Measurements from ENCODE around the gene ACP4. TPM values are rescaled to one million over a fixed set of nuclear protein-coding genes. Genes with fewer than 3 reads are reported as not detected.
"Not testable (repeated sequence)": the region's sequence is repeated elsewhere in the genome, so short reads cannot be mapped to it uniquely, and the experiment has no call there.

ACP4 gene
- total RNA-seq, 1 donor from 2014 or later, result not detected

DNA sequence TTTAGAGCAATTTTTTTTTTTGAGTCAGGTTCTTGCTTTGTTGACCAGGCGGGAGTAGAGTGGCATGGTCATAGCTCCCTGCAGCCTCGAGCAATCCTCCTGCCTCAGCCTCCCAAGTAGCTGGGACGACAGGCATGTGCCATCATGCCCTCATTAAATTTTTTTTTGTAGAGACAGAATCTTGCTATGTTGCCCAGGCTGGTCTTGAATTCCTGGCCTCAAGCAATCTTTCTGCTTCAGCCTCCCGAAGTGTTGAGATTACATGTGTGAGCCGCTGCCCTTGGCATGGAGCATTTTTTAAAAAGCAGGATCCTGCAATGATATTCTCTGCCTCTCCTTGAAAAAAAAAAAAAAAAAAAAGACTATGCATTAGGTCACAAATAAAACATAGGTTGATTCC lies 14.1 kb upstream of the ACP4 start:
- no peak for DNase-seq (ENCODE audit: low spot score)

DNA sequence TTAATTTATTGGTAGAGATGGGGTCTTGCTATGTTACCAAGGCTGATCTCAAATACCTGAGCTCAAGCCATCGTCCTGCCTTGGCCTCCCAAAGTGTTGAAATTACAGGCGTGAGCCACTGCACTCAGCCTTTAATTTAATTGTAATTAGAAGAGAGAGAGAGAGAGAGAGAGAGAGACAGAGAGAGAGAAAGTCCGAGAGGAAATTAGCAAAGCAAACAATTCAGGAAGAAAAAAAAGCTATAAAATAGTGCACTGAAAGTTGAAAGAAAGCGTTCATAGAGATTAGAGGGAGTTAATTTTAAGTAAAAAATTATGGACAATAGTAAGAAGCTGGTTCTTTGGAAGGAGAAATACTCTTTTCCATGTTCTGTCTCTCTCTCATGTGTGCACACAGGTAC lies 13.0 kb upstream of the ACP4 start:
- no peak for DNase-seq (ENCODE audit: low spot score)

DNA sequence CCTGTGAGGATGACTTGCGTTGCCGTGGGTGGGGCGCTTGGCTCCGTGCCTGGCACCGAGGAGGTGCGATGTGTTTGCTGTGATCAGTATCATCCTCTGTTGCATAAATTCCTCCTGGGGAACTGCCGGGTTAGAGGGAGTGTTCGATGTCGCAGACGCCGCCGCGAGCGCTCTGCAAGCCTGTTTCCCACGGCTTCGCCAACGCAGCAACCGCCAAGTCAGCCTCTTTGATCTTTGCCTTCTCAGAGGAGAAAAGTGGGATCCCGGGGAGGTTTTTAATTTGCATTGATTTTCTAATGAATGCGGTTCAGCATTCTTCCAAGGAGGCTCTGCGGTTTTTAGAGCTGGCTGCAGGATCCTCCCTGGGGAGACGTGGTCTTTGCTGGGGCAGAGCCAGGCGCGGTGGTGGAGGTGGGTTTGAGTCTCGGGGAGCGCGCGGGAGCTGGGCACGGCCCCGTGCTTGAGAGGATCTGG lies 12.3 kb upstream of the ACP4 start:
- DNase-seq (ENCODE audit: low spot score), result no peak

DNA sequence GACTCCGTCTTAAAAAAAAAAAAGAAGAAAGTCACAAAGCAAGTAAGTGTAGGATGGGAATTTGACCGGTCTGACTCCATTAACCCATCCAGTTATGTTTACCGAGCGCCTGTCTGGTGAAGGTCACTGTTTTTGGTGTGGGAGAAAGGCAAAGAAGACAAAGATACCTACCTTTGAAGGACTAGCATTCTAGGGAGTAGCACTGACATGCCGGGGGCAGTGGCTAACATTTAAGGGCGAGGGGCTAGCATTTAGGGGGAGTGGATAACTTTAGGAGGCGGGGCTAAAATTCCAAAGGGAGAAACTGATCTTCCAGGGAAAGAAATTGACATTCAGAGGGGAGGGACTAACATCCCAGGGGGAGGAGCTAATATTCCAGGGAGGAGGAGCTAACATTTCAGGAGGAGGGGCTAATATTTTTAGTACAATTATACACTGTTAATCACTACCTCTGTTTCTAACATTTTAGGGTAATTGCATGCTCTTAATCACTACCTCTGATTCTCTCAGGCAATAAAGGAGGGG lies 11.2 kb upstream of the ACP4 start:
- DNase-seq (ENCODE audit: low spot score), result no peak

DNA sequence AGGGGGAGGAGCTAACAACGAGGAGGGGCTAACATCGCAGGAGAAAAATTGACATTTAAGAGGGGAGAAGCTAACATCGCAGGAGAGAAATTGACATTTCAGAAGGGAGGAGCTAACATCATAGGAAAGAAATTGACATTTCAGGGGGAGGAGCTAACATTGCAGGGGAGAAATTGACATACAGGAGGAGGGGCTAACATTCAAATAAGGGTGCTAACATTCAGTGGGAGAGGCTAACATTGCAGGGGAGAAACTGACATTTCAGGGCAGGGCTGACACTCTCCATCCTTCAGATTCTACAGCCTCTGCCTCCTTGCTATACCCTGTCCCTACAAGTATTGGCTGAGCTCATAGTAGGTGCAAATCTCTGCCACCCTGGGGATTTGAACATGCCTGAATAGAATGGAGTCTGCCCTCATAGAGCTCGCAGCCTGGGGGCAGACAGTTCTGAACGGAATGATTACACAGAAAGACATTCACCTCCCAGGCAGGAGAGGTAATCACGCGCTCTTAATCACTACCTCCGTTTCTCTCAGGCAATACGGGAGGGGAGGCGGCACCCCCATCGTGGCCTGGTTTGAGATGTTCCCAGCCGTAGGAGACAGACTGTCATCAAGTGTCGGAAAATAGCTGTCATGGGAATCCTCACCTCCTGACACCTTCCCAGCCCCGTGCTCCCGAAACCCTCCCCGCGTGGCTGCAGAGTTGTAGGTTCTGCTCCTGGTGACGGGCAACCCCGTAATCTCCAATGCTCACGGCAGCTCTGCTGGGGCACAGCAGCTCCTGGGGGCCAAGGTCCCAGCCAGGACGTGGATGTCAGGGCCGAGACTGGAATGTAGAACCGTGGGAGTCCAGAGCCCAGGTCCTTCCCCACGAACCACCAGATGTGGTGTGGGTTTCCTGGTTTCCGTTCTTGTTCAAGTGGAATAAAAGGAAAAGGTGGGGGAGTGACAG lies 10.4 kb upstream of the ACP4 start:
- no peak for DNase-seq (ENCODE audit: low spot score)

DNA sequence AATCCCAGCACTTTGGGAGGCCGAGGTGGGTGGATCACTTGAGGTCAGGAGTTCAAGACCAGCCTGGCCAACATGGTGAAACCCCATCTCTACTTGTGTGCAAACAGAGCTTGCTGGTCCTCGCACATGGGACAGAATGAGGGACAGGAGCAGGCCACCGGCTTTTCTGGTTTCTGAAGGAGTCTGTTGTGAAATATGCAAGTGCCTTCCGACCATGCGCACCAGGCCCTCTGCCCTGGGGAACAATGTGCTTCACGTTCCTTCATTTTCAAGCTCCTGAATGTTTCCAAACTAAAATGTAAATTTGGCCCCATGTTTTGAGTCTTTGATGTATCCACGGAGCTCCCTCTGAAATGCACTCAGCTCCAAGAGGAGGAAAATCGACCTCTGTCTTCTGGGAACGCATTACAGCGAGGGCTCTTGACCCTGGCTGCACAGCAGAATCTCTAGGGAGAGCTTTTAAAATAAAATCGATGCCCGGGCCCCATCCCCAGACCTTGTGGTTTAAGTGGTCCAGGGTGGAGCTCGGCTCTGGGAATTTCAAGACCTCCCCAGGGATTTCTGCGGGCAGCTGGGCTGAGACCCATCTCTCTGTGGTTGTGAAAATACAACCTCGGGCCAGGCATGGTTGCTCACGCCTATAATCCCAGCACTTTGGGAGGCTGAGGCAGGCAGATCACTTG lies 9.3 kb upstream of the ACP4 start:
- no peak for DNase-seq (ENCODE audit: low spot score)

DNA sequence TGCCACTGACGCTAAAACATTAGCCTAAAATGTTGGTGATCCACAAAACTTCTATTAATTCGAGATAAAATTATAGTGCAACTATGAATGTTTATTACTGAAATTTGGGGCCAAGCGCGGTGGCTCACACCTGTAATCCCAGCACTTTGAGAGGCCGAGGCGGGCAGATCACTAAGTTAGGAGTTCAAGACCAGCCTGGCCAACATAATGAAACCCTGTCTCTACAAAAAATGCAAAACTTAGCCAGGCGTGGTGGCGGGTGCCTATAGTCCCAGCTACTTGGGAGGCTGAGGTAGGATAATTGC lies 6.4 kb upstream of the ACP4 start:
- not testable (repeated sequence) for DNase-seq (ENCODE audit: low spot score)

DNA sequence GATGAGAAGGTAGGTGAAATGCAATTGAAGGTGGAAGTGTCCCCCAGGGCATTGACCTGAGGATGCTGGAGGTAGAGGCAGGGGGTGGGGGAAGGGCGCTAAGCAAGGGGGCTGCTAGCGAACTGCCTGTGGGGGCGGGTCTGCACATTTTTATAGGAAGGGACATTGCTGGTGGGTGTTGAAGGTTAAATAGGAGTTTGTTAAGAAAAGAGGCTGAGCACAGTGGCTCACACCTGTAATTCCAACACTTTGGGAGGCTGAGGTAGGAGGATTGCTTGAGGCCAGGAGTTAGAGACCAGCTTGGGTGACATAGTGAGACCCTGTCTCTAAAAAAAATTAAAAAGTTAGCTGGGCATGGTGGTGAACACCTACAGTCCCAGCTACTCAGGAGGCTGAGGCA lies 5.5 kb upstream of the ACP4 start:
- DNase-seq (ENCODE audit: low spot score), result no peak

DNA sequence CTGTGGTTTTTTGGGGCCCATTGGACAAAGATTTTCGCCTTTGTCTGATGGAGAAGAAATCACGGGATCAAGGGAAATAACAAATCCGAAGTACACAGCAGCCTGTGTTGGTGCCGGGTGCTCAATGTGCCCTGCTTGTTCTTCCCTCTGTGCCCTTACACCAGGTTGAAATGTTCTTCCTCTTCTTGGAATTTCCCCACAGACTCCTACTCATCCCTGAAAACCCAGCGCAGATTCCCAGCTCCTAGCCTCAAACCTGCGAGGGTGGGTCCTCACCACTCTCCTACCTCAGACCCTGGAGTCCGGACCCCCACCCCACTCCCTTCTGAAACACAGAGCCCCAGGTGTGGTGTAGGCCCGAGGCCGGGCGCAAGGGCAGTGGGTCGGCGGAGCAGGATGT lies 4.9 kb upstream of the ACP4 start:
- DNase-seq (ENCODE audit: low spot score), result no peak

DNA sequence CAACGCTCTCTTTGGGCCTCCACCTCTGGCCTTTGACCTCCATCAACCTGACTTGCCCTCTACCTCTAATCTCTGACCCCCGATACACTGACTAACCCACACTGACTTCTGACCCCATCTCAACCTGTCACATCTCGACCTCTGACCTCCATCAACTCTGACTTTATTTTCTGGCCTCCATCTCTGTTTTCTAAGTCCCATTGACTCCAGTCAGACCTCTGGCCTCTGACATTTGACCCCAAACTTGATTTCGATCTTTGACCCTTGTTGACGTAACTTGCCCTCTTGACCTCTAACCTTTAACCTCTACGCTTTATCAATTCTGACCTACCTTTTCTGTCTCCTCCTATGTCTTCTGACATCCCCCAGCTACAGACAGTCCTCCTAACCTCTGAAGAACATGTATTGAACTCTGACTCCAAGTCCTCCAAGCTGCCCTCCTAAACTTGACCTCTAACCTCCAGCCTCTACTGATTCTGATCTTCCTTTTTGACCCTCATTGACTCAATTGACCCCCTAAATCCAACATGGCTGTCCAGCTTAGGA lies 780 bp downstream of the ACP4 start:
- no peak for DNase-seq (ENCODE audit: low spot score)

DNA sequence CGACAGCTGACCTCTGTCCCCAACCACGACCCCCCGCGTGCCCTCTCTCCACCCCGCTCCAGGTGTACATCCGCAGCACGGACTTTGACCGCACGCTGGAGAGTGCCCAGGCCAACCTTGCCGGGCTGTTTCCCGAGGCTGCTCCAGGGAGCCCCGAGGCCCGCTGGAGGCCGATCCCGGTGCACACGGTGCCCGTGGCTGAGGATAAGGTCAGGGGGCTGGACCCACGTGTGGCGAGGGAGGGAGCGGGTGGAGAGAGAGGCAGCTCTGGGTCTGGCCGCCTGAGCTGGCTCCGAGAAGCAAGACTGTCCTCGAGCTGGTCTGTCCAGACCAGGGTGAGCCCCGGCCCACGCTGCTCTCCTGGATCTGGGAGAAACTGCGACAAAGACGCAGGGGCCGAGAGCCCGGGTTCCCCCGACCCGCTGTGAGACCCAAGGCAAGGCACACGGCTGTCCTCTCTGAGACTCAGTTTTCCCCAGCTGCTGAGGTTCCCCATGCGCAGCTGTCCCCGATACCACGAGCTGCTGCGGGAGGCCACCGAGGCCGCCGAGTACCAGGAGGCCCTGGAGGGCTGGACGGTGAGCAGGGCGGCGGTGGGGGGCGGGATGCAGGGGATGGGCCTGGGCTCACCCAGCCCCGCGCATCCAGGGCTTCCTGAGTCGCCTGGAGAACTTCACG lies 1.5 kb downstream of the ACP4 start:
- no peak for DNase-seq (ENCODE audit: low spot score)

DNA sequence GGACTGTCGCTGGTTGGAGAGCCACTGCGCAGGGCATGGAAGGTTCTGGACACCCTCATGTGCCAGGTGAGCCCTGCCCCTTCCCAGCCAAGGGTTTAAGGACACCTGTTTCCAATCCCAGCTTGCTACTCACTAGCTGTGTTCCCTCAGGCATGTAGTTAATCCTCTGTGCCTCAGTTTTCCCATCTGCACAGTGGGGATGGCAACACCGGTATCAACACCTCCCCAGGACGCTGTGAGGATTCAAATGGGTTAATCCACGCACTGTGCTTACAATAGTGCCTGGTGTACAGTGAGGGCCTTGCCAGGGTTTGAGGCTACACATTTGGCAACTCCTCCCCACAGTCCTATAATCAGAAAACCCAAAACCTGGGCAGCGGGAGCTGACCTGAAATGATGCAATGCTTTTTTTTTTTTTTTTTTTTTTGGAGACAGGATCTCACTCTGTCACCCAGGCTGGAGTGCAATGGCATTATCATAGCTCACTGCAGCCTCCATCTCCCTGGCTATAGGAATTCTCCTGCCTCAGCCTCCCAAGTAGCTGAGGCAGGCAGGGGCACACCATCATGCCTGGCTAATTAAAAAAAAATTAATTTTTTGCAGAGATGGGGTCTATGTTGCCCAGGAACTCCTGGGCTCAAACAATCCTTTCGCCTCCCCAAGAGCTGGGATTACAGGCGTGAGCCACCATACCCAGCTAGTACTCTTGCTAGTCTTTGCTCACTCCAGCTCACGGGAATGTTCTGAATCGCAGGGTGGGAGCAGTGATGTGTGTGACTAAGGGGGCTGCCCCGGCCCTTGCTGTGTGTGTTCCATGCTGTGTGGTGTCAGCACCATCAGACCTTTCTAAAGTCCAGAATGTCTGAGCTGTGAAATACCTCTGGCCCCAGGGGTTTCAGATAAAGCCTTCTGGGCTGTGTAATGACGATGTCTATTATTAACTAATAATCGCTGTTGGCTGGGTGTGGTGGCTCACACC lies 2.3 kb downstream of the ACP4 start:
- DNase-seq (ENCODE audit: low spot score), result no peak

DNA sequence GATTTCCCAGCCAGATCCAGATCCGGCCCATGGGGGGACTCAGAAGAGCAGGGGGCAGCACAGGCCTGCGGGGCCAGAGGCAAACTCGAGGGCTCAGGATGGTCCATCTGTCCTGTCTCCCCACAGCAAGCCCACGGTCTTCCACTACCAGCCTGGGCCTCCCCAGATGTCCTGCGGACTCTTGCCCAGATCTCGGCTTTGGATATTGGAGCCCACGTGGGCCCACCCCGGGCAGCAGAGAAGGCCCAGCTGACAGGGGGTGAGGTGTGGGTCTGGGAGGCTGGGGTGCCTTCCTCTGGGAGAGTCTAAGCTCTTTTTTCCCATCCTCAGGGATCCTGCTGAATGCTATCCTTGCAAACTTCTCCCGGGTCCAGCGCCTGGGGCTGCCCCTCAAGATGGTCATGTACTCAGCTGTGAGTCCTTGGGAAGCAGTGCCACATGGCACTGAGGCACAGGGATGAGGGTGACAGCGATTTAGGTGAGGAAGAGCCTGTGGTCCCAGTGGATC lies 3.4 kb downstream of the ACP4 start:
- no peak for DNase-seq (ENCODE audit: low spot score)

DNA sequence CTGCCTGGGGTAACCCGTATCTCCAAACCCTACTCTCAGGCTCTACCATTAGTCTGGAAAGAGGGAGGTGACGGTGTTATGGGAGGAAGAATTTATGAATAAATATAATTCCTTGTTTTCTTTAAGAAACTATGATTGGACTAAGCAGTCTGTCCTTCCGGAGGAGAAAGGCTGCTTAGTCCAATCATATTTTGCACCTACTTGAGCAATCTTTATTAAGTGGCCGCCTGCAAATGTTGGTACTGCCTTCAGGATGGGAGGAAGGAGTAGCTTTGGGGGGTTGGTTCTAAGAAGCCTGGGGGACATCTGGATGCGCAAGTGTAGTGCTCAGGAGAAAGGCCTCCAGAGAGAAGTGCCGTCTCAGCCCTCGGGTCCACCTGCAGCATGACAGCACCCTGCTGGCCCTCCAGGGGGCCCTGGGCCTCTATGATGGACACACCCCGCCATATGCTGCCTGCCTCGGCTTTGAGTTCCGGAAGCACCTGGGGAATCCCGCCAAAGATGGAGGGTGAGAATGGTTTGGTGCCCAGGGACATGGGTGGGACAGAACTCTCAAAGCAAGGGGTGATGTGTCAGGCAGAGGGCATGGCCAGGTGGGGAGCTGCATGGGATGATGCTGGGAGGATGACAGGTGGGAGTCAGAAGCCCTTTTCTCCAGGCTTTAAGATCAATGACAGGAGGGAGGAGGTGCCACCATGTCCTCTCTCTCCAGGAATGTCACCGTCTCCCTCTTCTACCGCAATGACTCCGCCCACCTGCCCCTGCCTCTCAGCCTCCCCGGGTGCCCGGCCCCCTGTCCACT lies 4.1 kb downstream of the ACP4 start:
- DNase-seq (ENCODE audit: low spot score), result no peak

DNA sequence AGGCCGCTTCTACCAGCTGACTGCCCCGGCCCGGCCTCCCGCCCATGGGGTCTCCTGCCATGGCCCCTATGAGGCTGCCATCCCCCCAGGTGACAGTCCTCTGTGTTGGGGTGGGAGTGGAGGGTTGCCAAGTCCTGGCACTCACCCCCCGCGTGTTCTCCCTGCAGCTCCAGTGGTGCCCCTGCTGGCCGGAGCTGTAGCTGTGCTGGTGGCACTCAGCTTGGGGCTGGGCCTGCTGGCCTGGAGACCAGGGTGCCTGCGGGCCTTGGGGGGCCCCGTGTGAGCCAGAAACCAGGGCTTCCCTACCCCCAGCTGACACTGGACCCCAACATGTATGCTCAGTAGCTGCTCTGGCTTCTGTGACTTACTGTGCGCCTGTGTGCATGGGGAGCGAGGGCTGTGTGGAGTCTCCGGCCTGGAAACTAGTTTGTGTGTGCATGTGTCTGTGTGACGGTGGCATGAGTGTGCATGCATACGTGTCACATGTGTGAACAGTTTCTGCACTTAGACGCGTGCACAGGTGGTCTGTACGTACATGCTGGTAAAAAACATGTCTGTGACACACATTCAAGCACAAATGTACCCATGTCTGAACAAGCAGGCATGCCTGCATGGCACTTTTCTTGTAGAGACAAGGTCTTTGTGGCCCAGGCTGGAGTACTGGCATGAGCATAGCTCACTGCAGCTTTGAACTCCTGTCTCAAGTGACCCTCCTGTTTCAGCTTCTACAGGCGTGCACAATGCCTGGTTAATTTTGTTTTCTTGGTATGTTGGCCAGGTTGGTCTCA lies 4.9 kb downstream of the ACP4 start:
- DNase-seq (ENCODE audit: low spot score), result no peak

DNA sequence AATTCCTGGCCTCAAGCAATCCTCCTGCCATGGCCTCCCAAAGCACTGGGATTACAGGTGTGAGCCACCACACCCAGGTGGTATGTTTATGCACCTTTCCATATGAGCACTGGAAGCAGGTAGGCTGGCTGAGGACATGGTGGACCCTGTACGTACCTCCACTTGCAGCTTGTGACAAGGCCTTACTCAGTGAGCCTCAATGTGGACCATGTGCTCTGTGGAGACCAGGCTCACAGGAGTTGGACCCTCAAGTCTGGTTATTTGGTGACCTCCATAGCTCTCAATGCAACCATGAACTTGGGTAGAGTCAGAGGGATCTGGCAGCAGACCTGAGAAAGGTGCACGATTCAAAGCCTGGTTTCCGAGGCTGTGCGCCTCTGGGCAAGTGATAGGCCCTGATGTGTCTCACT lies 5.5 kb downstream of the ACP4 start:
- no peak for DNase-seq (ENCODE audit: low spot score)

DNA sequence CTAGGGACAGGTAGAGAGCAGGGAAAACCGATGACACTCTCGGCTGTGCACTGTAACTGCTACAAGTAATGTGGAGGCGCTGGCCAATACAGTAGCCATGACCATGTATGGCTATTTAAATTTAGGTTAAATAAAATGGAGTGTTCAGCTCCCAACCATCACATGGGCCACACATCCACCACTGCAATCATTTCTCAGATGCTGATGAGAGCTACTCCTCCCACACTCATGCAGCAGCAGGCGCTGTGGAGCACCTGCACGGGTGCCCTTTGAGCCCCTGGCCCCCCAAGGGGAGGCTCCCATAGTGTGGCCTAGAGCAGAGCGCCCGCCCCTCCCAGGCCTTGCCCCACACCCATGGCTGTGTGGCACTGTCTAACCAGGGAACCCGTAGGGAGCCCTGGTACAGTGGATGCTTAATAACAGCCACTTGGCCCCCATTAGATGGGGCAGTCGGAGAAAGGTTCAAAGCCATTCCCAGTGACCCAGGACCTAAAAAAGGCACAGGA lies 6.0 kb downstream of the ACP4 start:
- DNase-seq (ENCODE audit: low spot score), result no peak

DNA sequence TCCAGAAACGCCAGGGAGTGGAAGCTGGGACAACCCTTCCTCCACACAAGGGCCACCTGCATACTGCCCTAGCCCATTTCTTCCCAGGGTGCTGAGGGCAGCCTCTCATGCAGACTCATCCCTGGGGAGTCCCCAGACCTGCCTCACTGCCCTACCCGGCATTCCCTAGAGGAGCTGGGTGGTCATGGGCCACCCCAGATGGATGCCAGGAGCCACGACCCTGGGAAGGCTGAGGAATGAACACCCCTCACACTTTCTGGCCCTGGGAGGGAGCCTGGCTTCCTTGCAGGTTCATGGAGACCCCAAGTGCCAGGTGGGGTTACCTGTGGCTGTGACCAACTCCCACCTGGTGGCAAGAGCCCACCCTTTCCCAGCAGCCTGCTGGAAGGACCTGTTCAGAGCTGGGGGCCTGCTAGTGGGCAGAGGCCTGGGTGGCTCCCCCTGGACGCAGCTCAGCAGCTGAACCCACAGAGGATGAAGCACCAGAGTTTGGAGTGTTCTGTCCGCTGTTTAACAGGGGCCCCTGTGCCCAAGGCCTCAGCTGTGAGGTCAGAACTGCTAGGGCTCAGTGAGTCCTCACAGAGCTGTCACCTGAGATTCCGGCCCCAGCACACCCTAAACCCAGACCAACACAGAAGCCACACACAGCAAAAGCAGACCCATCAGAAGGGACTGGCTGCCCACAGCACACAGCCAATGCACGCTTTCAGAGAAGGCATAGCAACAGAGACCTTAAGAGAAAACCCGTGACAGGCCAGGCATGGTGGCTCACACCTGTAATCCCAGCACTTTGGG lies 6.6 kb downstream of the ACP4 start:
- no peak for DNase-seq (ENCODE audit: low spot score)

Data from umbilical cord (tissue), 2 donors.